GM12878 (cell line): ENCODE data around the gene NEK7. TPM values are rescaled to one million over a fixed set of nuclear protein-coding genes. Genes with fewer than 3 reads are reported as not detected.

ENCODE experiments used
- ATAC-seq: fragments of 200-7000 bp; cut with Tn5 transposase; 3 replicates; pipeline ENCODE4 v1.9.1; 2020; ENCODE audit warnings: mild to moderate bottlenecking, moderate library complexity
- BruUV-seq: library from RNA; stranded (reverse); fragments of 400-500 nt; replicated peaks from 2 replicates; lab custom pipeline; 2021; lab: Mats Ljungman, UMichigan
- CTCF ChIA-PET: fragments of 300-600 bp; sonication (Branson Sonifier 250); formaldehyde crosslinking; extraction: SDS; loops from one replicate; lab custom pipeline; 2021; ENCODE audit warnings: inconsistent platforms; lab: Yijun Ruan, JAX
- POLR2A ChIA-PET: fragments of 350-600 bp; formaldehyde crosslinking; extraction: SDS; loops from one replicate; lab custom pipeline; 2021; ENCODE audit warnings: inconsistent platforms; lab: Charles Lee
- RAD21 ChIA-PET: fragments of 300-600 bp; sonication (Branson Sonifier 250); formaldehyde crosslinking; loops from one replicate; lab custom pipeline; 2023; ENCODE audit warnings: antibody characterized with exemption; ENCODE audit not compliant: unreplicated experiment; lab: Charles Lee
- SMC1A ChIA-PET: fragments of 300-600 bp; sonication (Branson Sonifier 250); formaldehyde crosslinking; loops from one replicate; lab custom pipeline; 2023; ENCODE audit not compliant: unreplicated experiment, uncharacterized antibody; lab: Charles Lee
- DNase-seq: peaks from one replicate; pipeline ENCODE4 v3.0.0-alpha.2; 2011; ENCODE audit warnings: low read depth, low spot score
- FAIRE-seq: peaks from 3 replicates; lab custom pipeline; 2011; peaks lifted over from hg19 to GRCh38; lab: Jason Lieb, UNC
- H2AFZ ChIP-seq: 2 replicates; pipeline ENCODE4 v1.6.0; 2011; ENCODE audit warnings: low read depth, low read length, control low read depth; ENCODE audit not compliant: control insufficient read depth
- H3K27ac ChIP-seq: 2 replicates; pipeline ENCODE4 v1.5.1; 2011; ENCODE audit warnings: control low read depth; ENCODE audit not compliant: control insufficient read depth, insufficient read depth
- H3K27me3 ChIP-seq, 2 experiments: replicated peaks in 1 of 2; 2 replicates each; pipeline versions ENCODE4 v1.6.0 to v1.6.1; 2011; ENCODE audit warnings: low read length in 1 of 2; ENCODE audit not compliant: control insufficient read depth in 2 of 2, insufficient read depth in 2 of 2
- H3K36me3 ChIP-seq, 2 experiments: 2 replicates each; pipeline ENCODE4 v1.5.1; 2011; ENCODE audit warnings: low read length in 1 of 2; ENCODE audit not compliant: control insufficient read depth in 2 of 2, insufficient read depth in 2 of 2
- H3K4me1 ChIP-seq: 2 replicates; pipeline ENCODE4 v1.6.1; 2011; ENCODE audit warnings: mild to moderate bottlenecking, low read length, moderate library complexity, mixed read lengths; ENCODE audit not compliant: control insufficient read depth, insufficient read depth
- H3K4me2 ChIP-seq: 2 replicates; pipeline ENCODE4 v1.6.0; 2011; ENCODE audit warnings: control low read depth; ENCODE audit not compliant: control insufficient read depth, insufficient read depth
- H3K4me3 ChIP-seq: fragments of 200-600 bp; sonication (generic); 2 replicates; pipeline ENCODE4 v1.5.1; 2016
- H3K79me2 ChIP-seq: 2 replicates; pipeline ENCODE4 v1.6.0; 2011; ENCODE audit warnings: low read length; ENCODE audit not compliant: control insufficient read depth, insufficient read depth
- H3K9ac ChIP-seq: 2 replicates; pipeline ENCODE4 v1.8.0; 2011; ENCODE audit warnings: low read length, control low read depth, mixed read lengths; ENCODE audit not compliant: control insufficient read depth, insufficient read depth
- H3K9me3 ChIP-seq: replicated peaks from 3 replicates; pipeline ENCODE4 v1.5.1; 2011; ENCODE audit warnings: mild to moderate bottlenecking, low read length; ENCODE audit not compliant: control insufficient read depth, insufficient read depth
- H4K20me1 ChIP-seq: 2 replicates; pipeline ENCODE4 v1.6.0; 2011; ENCODE audit not compliant: control insufficient read depth, insufficient read depth
- BMI1 ChIP-seq: fragments of 450-650 bp; IDR thresholded peaks from 2 replicates; pipeline ENCODE4 v1.6.1; 2016; ENCODE audit warnings: mild to moderate bottlenecking, moderate library complexity, borderline replicate concordance
- ZBTB40 ChIP-seq: fragments of 450-650 bp; IDR thresholded peaks from 2 replicates; pipeline ENCODE4 v1.6.1; 2016; ENCODE audit warnings: mild to moderate bottlenecking, moderate library complexity, borderline replicate concordance
- WGBS: methylation state at CpG from one replicate; pipeline ENCODE4 v1.1.6; 2016; ENCODE audit warnings: low lambda C conversion rate; ENCODE audit not compliant: insufficient replicate concordance, insufficient coverage; ENCODE audit errors: missing lambda C conversion rate; 5-methylcytosine and 5-hydroxymethylcytosine counted together
- in situ Hi-C: fragments of 300-500 bp; cut with MboI; formaldehyde crosslinking; loops from 9 replicates; pipeline ENCODE4 v1.14.3; 2018; ENCODE audit warnings: mixed read lengths
- intact Hi-C: fragments of 100-400 bp; cut with micrococcal nuclease; formaldehyde crosslinking; loops from one replicate; pipeline ENCODE4 v1.14.2; 2022; ENCODE audit not compliant: unreplicated experiment
- polyA plus RNA-seq, 11 experiments: library from polyadenylated mRNA; depleted of rRNA in 4 of 11; unstranded in 6 of 11; stranded (reverse) in 5 of 11; fragments of >200 nt; fragmentation: Nextera tagmentation in 4 of 11; fragmentation: Illumina TruSeq in 1 of 11; extraction: Ambion mirVana in 4 of 11; extraction: Trizol in 1 of 11; gene quantifications; 1 replicate in 1 of 11; 2 replicates in 10 of 11; pipeline versions ENCODE4 v1.2.1 to v1.2.3, GENCODE V29; 2011 to 2016; ENCODE audit warnings: inconsistent platforms in 2 of 11, missing spikeins in 2 of 11, low read depth in 1 of 11
- total RNA-seq, 4 experiments: library from RNA; depleted of rRNA in 3 of 4; stranded (reverse); fragments of >200 nt in 3 of 4; fragmentation: Illumina TruSeq in 1 of 4; extraction: Trizol in 1 of 4; gene quantifications; 2 replicates each; pipeline versions ENCODE4 v1.2.1 to v1.2.3, GENCODE V29; 2013 to 2021

NEK7 gene
- total and polyA plus RNA-seq, 10 of the 15 experiments (the other 5 are each of a cell fraction or from before 2014, with no cell fraction given) = 9.4 to 77.7 (median 24.0) TPM

GRCh38 chr1:198160946-198161614, 4.3 kb downstream of the NEK7 start:
- ChIA-PET CTCF (interaction anchor here (0.9 to 1.4 kb wide), 4 partner anchors 11 to 99 kb away, joined by 3 to 5 read pairs (median 4); no protein-coding TSS in a partner anchor), RAD21 (interaction anchor here (0.9 to 1.7 kb wide), 5 partner anchors 9 to 100 kb away, joined by 3 to 8 read pairs (median 4); no protein-coding TSS in a partner anchor), SMC1A (interaction anchor here (0.9 to 2.0 kb wide), 7 partner anchors 11 to 97 kb away, joined by 3 to 9 read pairs (median 5); no protein-coding TSS in a partner anchor), POLR2A (interaction anchor here (0.7 to 1.1 kb wide), 2 partner anchors 437 to 519 kb away, joined by 3 to 4 read pairs; no protein-coding TSS in a partner anchor)
- Histone ChIP-seq H4K20me1 (no peaks in the 10 kb centered on the region), H2AFZ (no peak overlapping the region), H3K4me1 (peaks cover 23% of the 10 kb centered on the region), H3K4me3 (no peak overlapping the region), H3K79me2 (peaks cover 86% of the 10 kb centered on the region), H3K4me2 (peak overlapping the region; percentile 91), H3K27me3 (no peaks in the 10 kb centered on the region), H3K27ac (peak overlapping the region; percentile 90), H3K9ac (peak overlapping the region; percentile 51; the same call in 1 of the 2 replicates)
- WGBS = 98% methylated on average over 4 of the region's 4 CpGs
- in situ Hi-C loops = loop anchor here (10.0 kb wide), 1 partner anchor 514 kb away; no protein-coding TSS in a partner anchor
- BruUV-seq = no TSS peak
- ATAC-seq (no peak), DNase-seq (no peak)
- no peak for TF ChIP-seq BMI1
- TF ChIP-seq ZBTB40 = peak; percentile 88; the same call in 1 of the 2 replicates
- TF ChIP-seq, all 136 proteins: peak for 1
- intact Hi-C loops = no loop called here
- Histone ChIP-seq H3K36me3 (no peaks in the 10 kb centered on the region; a peak in 1 of 4 replicates), H3K9me3 (no peaks in the 10 kb centered on the region)
- FAIRE-seq = no peak
